NCI-H146 (cell line): ENCODE results near the gene KRT81.
"Not testable (repeated sequence)": the region's sequence is repeated elsewhere in the genome, so short reads cannot be mapped to it uniquely, and the experiment has no call there.

ENCODE experiments used
- DNase-seq: peaks from one replicate; lab custom pipeline; 2025; lab: John Stamatoyannopoulos, UW

The KRT81 gene

GRCh38 chr12:52253391-52254179, 37.7 kb downstream of the KRT81 start:
- DNase-seq, result no peak

GRCh38 chr12:52252728-52253343, 38.5 kb downstream of the KRT81 start:
- DNase-seq, result no peak

GRCh38 chr12:52252175-52252615, 39.1 kb downstream of the KRT81 start:
- not testable (repeated sequence) for DNase-seq

GRCh38 chr12:52251367-52252051, 39.8 kb downstream of the KRT81 start:
- no peak for DNase-seq

- DNase-seq, result no peak
Measured at GRCh38 chr12:52250048-52250990, 41.0 kb downstream of the KRT81 start.

- no peak for DNase-seq
Measured at GRCh38 chr12:52249511-52250047, 41.8 kb downstream of the KRT81 start.

GRCh38 chr12:52248541-52249461, 42.5 kb downstream of the KRT81 start:
- DNase-seq, result no peak

- peak; percentile 46 for DNase-seq
Measured at GRCh38 chr12:52247622-52248540, 43.5 kb downstream of the KRT81 start.

- DNase-seq, result peak; percentile 88
Measured at GRCh38 chr12:52246720-52247621, 44.4 kb downstream of the KRT81 start.

- DNase-seq, result no peak
Measured at GRCh38 chr12:52245962-52246569, 45.3 kb downstream of the KRT81 start.

GRCh38 chr12:52245259-52245961, 45.9 kb downstream of the KRT81 start:
- DNase-seq, result no peak

- DNase-seq, result no peak
Measured at GRCh38 chr12:52244615-52244994, 46.7 kb downstream of the KRT81 start.

- no peak for DNase-seq
Measured at GRCh38 chr12:52243856-52244614, 47.3 kb downstream of the KRT81 start.

GRCh38 chr12:52243259-52243855, 48.0 kb downstream of the KRT81 start:
- DNase-seq, result no peak

- no peak for DNase-seq
Measured at GRCh38 chr12:52242442-52243258, 48.7 kb downstream of the KRT81 start.
